ENCODE measurements around the gene COIL. TPM values are rescaled to one million over a fixed set of nuclear protein-coding genes. Genes with fewer than 3 reads are reported as not detected.

COIL gene
- total and polyA plus RNA-seq, 9 of the 15 experiments (the other 6 are each of a cell fraction or from before 2014, with no cell fraction given): 23.9 to 41.3 (median 28.7) TPM

DNA sequence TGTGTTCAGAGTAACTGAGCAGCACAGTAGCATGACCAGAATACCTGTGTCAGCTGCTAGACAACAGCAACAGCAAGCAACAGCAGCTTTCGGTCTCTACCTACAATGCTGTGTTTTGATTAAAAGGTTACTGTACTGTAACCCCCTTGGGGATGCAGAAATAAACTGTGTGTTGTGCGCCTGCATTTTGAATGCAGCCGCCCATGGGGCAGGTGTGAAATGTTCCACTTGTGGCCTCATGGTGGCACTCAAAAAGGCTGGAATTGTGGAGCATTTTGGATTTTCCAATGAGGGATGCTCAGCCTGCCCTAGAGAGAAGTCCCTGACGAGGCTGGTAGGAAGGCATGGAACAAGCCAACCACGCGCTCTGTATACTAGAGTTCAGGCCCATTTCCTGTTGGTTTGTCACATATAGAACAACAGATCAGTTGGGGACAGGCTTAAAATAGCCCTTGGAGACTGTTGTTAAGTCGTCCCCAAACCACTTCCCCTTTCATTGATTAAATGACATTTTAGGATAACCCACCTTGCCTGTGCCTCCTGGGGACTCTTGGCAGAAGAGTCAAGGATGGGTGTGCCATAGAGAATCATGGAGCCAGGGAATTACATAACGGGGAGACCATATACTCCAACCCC is 44.2 kb upstream of the COIL start (continued):
- TF ChIP-seq, protein P1, sequence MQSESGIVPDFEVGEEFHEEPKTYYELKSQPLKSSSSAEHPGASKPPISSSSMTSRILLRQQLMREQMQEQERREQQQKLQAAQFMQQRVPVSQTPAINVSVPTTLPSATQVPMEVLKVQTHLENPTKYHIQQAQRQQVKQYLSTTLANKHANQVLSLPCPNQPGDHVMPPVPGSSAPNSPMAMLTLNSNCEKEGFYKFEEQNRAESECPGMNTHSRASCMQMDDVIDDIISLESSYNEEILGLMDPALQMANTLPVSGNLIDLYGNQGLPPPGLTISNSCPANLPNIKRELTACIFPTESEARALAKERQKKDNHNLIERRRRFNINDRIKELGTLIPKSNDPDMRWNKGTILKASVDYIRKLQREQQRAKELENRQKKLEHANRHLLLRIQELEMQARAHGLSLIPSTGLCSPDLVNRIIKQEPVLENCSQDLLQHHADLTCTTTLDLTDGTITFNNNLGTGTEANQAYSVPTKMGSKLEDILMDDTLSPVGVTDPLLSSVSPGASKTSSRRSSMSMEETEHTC (IDR thresholded peaks at IDR 0.05): no peak
- TF ChIP-seq, protein P2, sequence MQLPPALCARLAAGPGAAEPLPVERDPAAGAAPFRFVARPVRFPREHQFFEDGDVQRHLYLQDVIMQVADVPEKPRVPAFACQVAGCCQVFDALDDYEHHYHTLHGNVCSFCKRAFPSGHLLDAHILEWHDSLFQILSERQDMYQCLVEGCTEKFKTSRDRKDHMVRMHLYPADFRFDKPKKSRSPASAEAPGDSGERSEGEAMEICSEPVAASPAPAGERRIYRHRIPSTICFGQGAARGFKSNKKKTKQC (CRISPR knock-in tag; IDR thresholded peaks at IDR 0.05): no peak
- TF ChIP-seq BCL6 (CRISPR knock-in tag; IDR thresholded peaks at IDR 0.05): no peak
- TF ChIP-seq NFIX (CRISPR knock-in tag; IDR thresholded peaks at IDR 0.05; ENCODE audit: low read depth): no peak
- no peak for TF ChIP-seq PTTG1 (tag; IDR thresholded peaks at IDR 0.05; ENCODE audit: low read depth)
- no peak for TF ChIP-seq ARID2 (IDR thresholded peaks at IDR 0.05)
- TF ChIP-seq TAL1 (IDR thresholded peaks at IDR 0.05): no peak
- TF ChIP-seq, protein P3, sequence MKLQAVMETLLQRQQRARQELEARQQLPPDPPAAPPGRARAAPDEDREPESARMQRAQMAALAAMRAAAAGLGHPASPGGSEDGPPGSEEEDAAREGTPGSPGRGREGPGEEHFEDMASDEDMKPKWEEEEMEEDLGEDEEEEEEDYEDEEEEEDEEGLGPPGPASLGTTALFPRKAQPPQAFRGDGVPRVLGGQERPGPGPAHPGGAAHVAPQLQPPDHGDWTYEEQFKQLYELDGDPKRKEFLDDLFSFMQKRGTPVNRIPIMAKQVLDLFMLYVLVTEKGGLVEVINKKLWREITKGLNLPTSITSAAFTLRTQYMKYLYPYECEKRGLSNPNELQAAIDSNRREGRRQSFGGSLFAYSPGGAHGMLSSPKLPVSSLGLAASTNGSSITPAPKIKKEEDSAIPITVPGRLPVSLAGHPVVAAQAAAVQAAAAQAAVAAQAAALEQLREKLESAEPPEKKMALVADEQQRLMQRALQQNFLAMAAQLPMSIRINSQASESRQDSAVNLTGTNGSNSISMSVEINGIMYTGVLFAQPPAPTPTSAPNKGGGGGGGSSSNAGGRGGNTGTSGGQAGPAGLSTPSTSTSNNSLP (IDR thresholded peaks at IDR 0.05; ENCODE audit: borderline replicate concordance, low read depth, low read length): no peak
- no peak for TF ChIP-seq NFE2 (IDR thresholded peaks at IDR 0.05; ENCODE audit: low read depth)
- TF ChIP-seq NCOA2 (IDR thresholded peaks at IDR 0.05; ENCODE audit: partially characterized antibody in 2 of 2): no peak
- TF ChIP-seq, protein P4, sequence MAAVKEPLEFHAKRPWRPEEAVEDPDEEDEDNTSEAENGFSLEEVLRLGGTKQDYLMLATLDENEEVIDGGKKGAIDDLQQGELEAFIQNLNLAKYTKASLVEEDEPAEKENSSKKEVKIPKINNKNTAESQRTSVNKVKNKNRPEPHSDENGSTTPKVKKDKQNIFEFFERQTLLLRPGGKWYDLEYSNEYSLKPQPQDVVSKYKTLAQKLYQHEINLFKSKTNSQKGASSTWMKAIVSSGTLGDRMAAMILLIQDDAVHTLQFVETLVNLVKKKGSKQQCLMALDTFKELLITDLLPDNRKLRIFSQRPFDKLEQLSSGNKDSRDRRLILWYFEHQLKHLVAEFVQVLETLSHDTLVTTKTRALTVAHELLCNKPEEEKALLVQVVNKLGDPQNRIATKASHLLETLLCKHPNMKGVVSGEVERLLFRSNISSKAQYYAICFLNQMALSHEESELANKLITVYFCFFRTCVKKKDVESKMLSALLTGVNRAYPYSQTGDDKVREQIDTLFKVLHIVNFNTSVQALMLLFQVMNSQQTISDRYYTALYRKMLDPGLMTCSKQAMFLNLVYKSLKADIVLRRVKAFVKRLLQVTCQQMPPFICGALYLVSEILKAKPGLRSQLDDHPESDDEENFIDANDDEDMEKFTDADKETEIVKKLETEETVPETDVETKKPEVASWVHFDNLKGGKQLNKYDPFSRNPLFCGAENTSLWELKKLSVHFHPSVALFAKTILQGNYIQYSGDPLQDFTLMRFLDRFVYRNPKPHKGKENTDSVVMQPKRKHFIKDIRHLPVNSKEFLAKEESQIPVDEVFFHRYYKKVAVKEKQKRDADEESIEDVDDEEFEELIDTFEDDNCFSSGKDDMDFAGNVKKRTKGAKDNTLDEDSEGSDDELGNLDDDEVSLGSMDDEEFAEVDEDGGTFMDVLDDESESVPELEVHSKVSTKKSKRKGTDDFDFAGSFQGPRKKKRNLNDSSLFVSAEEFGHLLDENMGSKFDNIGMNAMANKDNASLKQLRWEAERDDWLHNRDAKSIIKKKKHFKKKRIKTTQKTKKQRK (IDR thresholded peaks at IDR 0.05; ENCODE audit: borderline replicate concordance, low read depth, low read length): no peak
- no peak for TF ChIP-seq DACH1 (IDR thresholded peaks at IDR 0.05; ENCODE audit: partially characterized antibody)
- peak; percentile 95 for TF ChIP-seq SPI1 (IDR thresholded peaks at IDR 0.05; ENCODE audit: borderline replicate concordance, low read depth, low read length)
- TF ChIP-seq, protein P5, sequence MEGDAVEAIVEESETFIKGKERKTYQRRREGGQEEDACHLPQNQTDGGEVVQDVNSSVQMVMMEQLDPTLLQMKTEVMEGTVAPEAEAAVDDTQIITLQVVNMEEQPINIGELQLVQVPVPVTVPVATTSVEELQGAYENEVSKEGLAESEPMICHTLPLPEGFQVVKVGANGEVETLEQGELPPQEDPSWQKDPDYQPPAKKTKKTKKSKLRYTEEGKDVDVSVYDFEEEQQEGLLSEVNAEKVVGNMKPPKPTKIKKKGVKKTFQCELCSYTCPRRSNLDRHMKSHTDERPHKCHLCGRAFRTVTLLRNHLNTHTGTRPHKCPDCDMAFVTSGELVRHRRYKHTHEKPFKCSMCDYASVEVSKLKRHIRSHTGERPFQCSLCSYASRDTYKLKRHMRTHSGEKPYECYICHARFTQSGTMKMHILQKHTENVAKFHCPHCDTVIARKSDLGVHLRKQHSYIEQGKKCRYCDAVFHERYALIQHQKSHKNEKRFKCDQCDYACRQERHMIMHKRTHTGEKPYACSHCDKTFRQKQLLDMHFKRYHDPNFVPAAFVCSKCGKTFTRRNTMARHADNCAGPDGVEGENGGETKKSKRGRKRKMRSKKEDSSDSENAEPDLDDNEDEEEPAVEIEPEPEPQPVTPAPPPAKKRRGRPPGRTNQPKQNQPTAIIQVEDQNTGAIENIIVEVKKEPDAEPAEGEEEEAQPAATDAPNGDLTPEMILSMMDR (IDR thresholded peaks at IDR 0.05 in 2 of 3, conservative IDR thresholded peaks at IDR 0.05 in 1 of 3; ENCODE audit: insufficient read depth in 2 of 3, low read depth in 1 of 3, low read length in 3 of 3): peak; percentile 26 to 62 (median 53)
- no peak for TF ChIP-seq HMG20A (CRISPR knock-in tag; conservative IDR thresholded peaks at IDR 0.05)
- no peak for TF ChIP-seq SMARCB1 (IDR thresholded peaks at IDR 0.05; ENCODE audit: insufficient read length, low read depth)
